Stimulated activated CD4-positive, alpha-beta T cell treated with anti-CD3 and anti-CD28 coated beads, Interleukin-15, amount 100 ng/mL, for 48 hours (primary cell): Measurements from ENCODE around the gene TESMIN.

Experiments used
- DNase-seq, 2 donors: peaks; one replicate each; pipeline ENCODE4 v3.0.0-alpha.2; 2020; ENCODE audit warnings: low read depth in 2 of 2

The TESMIN gene

GRCh38 chr11:68761801-68762200, 10.5 kb upstream of the TESMIN start:
- no peak for DNase-seq

DNA sequence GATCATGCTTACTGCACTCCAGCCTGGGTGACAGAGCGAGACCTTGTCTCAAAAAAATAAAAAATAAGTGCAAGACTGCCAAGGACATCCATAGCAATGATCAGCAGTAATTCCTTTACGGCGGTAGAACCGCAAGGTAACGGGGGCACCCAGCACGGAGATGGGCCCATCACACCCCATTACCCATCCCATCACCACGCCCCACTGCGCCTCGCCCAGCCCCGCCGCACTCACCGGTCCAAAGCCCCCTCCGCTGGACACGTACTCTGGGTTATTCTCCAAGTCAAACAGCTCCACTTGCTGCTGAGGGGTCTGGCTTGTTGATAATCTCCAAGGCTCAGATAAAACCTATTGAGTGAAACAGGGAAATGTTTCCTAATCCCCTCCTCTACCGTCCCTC, 8.7 kb upstream of the TESMIN start:
- no peak for DNase-seq

GRCh38 chr11:68757711-68758110, 6.4 kb upstream of the TESMIN start:
- DNase-seq: no peak

GRCh38 chr11:68756171-68756766, 4.9 kb upstream of the TESMIN start:
- DNase-seq: no peak

GRCh38 chr11:68753300-68753699, 2.0 kb upstream of the TESMIN start:
- DNase-seq: no peak

- DNase-seq: no peak
Observed at GRCh38 chr11:68751004-68751325, 355 bp downstream of the TESMIN start.

GRCh38 chr11:68750195-68751003, 921 bp downstream of the TESMIN start:
- no peak for DNase-seq

GRCh38 chr11:68749229-68750123, 1.8 kb downstream of the TESMIN start:
- no peak for DNase-seq

DNA sequence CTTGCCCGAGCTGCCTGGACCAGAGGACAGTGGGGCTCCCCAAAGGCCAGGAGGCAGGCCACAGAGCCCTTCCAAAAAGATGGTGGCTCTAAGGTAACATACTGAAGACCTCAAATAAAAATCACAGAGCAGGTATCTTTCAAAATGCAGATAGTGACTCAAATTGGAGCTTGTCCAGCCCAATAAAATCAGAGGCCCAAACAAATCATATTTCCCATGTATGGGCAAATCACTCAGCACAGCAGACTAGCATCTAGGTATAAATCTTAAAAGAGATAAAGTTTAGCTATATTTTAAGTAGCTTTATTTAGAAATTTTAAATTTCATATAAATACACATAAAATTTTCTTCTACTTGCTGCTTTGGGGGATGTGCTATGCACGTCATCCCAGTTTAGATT, 3.3 kb downstream of the TESMIN start:
- no peak for DNase-seq

DNA sequence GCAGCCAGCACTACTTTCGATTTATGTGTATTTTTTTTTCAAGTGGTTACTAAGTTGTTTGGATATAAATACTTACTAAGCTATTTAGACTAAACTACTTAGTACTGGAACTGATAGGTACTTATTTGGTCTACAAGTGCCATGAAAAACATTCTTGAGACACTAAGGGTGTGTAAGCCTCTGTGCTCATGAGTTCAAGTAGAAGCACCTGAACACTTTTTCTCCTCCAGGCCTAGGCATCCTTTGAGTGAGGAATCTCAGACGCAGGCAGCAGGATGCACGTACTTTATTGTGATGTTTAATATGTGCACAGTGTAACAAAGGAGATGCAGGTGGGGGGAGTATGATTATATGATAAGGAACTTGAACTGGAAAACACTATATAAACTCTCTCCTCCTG, 7.8 kb downstream of the TESMIN start:
- no peak for DNase-seq

DNA sequence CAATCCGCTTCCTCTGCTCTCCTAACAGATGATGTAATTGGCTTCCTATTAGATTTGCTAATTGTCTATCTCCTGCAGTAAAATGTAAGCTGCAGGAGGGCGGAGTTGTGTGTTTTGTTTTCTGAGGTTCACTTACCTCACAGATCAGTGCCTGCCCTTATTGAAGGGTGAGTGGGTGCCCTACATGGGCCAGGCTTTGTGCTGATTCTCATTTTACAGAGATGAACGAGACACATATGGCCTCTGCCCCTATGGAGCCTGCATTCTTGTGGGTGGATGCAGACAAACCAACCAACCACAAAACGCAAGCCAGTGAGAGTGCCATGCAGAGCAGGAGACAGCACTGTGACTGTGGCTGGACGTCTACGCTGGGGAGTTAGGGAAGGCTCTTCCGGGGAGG, 9.9 kb downstream of the TESMIN start:
- no peak for DNase-seq

- DNase-seq: no peak
Observed at GRCh38 chr11:68735646-68736045, 15.7 kb downstream of the TESMIN start.

- DNase-seq: no peak
Observed at GRCh38 chr11:68735125-68735524, 16.2 kb downstream of the TESMIN start.

DNA sequence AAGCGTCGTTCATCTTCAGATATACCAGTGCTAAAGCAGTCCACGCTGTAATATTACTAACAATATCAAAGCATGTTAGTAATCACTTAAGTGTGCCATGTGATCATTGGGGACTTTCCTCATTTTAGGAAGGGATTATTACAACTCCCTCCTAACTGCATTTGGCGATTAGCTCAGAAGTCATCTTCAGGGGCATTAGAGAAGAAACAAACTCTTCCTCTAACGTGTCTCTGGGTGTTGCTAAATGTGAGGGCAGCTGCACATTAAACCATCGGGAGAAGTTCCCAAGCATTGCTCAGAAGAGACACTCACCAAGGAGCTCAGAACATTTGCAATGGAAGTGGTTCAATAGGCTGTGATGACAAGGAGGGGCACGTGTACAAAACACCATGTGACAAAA, 17.2 kb downstream of the TESMIN start:
- no peak for DNase-seq

GRCh38 chr11:68727783-68728182, 23.5 kb downstream of the TESMIN start:
- DNase-seq: no peak

GRCh38 chr11:68724293-68724692, 27.0 kb downstream of the TESMIN start:
- DNase-seq: no peak

DNA sequence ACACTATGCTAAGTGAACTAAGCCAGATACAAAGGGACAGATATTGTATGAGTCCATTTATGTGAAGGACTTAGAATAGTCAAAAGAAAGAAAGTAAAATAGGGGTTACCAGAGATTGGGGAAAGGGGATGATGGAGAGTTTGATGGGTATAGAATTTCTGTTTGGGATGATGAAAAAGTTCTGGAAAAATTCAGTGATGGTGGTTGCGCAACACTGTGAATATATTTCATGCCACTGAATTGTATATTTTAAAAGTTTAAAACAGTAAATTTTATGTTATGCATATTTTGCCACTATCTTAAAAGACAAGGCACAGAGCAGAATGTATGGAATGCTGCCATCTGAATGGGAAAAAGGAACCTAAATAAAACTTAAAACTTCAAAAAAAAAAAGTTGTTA, 29.2 kb downstream of the TESMIN start:
- no peak for DNase-seq

DNA sequence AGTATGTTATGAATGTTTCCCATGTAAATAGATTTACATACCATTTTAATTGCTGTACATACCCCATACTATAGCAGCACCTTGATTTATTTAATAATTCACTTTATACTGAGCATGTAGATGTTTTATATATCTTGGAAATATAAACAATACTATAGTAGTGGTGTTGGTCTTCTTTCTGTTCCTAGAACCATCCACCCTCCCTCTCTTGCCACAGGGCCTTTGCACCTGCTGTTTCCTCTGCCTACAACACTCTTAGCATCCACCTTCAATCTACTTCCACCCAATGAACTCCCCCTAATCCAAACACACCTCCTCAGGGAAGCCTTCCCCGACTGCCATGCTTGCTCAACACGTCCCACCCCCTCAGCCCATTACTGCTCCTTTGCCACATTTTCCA, 30.2 kb downstream of the TESMIN start:
- no peak for DNase-seq

GRCh38 chr11:68715456-68716122, 35.7 kb downstream of the TESMIN start:
- DNase-seq: no peak

DNA sequence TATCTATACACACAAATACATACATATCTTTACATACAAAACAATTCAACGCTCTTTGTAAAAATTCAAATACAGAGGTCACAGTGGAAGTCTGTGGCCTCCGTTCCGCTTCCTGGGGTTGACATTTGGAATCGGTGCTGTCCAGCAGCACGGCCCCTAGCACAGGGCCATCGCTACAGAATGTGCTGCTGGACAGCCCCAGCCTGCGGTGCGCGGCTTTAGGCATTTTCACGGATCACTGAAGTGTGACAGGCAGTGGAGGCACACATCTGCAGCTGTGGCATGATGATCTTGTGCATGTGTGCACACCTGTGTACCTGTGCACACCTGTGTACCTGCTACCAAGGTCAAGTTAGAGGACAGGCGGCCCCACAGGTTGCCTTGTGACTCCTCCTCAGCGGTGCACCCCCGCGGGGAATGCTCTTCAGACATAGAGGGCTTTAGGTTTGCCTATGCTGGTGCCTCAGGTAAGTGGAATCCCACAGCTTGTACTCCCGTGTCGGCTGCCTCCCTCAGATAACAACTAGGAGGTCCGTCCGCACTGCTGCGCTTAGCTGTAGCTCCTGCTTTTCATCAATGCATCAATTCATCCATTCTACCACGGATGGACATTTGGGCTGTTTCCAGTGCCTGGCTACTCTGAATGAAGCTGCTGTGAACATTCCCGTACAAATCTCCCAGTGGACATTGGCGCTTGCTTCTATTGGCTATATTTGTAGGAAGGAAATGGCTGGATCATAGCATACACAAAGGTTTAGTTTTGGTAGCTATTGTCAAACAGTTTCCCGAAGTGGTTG, 37.1 kb downstream of the TESMIN start:
- no peak for DNase-seq

DNA sequence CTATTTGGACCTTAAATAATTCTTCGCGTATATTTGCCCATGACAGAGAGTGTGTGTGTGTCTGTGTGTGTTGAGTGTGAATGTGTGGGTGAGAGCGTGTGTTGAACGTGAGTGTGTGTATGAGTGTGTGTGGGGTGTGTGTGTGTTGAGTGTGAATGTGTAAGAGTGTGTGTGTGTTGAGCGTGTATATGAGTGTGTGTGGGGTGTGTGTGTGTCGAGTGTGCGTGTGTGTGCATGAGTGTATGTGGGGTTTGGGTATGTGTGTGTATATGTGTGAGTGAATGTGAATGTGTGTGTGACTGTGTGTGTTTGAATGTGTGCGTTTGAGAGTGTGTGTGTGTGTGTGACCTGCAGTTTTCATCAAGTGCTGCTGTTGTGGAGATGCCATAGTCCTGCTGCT, 40.2 kb downstream of the TESMIN start:
- DNase-seq: no peak
